Thoracic aorta (tissue), 2 donors: ENCODE data around the gene HLA-DQA1. TPM values are rescaled to one million over a fixed set of nuclear protein-coding genes. Genes with fewer than 3 reads are reported as not detected.
"Not testable (repeated sequence)": the region's sequence is repeated elsewhere in the genome, so short reads cannot be mapped to it uniquely, and the experiment has no call there.

Experiments used
- ATAC-seq: fragments of 150-250 bp; one replicate; pipeline ENCODE4 v1.8.0; 2017; ENCODE audit warnings: low read depth; ENCODE audit not compliant: insufficient number of reproducible peaks, low FRiP score
- DNase-seq: peaks from one replicate; pipeline ENCODE4 v3.0.0-alpha.2; 2020; ENCODE audit warnings: low spot score
- H3K27ac ChIP-seq, 2 donors: fragments of 200-600 bp; sonication (generic); 1 replicate in 1 of 2; 2 replicates in 1 of 2; pipeline ENCODE4 v1.5.1; 2016; ENCODE audit warnings: mild to moderate bottlenecking in 2 of 2, moderate library complexity in 2 of 2
- H3K27me3 ChIP-seq: fragments of 200-600 bp; sonication (generic); replicated peaks from 2 replicates; pipeline ENCODE4 v1.6.0; 2016; ENCODE audit warnings: mild to moderate bottlenecking; ENCODE audit not compliant: insufficient read depth
- H3K36me3 ChIP-seq: fragments of 200-600 bp; sonication (generic); one replicate; pipeline ENCODE4 v1.5.1; 2016
- H3K4me1 ChIP-seq, 2 donors: fragments of 200-600 bp; sonication (generic); 1 replicate in 1 of 2; 2 replicates in 1 of 2; pipeline versions ENCODE4 v1.5.1 to v1.6.0; 2016; ENCODE audit warnings: low read depth in 2 of 2, mild to moderate bottlenecking in 1 of 2; ENCODE audit not compliant: control insufficient read depth in 1 of 2
- H3K4me3 ChIP-seq: fragments of 200-600 bp; sonication (generic); 2 replicates; pipeline ENCODE4 v1.5.1; 2016; ENCODE audit warnings: mild to moderate bottlenecking
- H3K9me3 ChIP-seq: fragments of 200-600 bp; sonication (generic); 2 replicates; pipeline ENCODE4 v1.5.1; 2016
- CTCF ChIP-seq: fragments of 200-600 bp; sonication (generic); IDR thresholded peaks from one replicate; pipeline ENCODE4 v1.5.1; 2019; ENCODE audit warnings: antibody characterized with exemption
- total RNA-seq, 2 donors: library from RNA; depleted of rRNA; stranded (reverse); fragments of >200 nt; gene quantifications; one replicate each; pipeline versions ENCODE4 v1.1.0 to v1.2.3, GENCODE V29; 2016

HLA-DQA1 gene
- 10 to 100 TPM in 1 of 2 donors, 1 to 10 TPM in 1; 4.5 to 24.4 TPM for total RNA-seq

DNA sequence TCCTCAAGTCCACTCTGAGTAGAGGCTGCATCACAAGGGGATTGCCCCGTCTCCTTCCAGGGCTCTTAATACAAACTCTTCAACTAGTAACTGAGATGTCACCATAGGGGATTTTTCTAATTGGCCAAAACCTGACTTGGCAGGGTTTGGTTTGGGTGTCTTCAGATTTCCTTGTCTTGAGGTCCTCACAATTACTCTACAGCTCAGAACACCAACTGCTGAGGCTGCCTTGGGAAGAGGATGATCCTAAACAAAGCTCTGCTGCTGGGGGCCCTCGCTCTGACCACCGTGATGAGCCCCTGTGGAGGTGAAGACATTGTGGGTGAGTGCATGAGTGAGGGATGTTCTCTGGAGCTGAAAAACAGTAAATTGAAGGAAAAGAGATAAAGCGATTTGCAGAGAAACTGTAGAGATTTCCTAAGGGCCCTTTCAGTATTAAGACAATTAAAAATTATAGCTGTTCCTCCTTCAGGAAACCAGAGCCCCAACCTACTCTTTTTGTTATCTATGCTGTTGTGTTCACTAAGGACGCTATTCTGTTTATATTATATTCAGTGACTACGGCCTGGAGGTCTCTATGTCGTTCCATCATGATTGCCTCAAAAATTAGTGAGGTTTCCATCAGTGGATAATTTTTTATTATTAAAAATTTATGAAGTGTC, at the start of gene HLA-DQA1:
HLA-DQA1 (plus strand) TSS at position 188 of the 662 bp plus-strand sequence; CDS start at position 241, 53 bp downstream.
- H3K4me3 ChIP-seq, result no peak within 1 kb of the TSS
- no peak for DNase-seq

DNA sequence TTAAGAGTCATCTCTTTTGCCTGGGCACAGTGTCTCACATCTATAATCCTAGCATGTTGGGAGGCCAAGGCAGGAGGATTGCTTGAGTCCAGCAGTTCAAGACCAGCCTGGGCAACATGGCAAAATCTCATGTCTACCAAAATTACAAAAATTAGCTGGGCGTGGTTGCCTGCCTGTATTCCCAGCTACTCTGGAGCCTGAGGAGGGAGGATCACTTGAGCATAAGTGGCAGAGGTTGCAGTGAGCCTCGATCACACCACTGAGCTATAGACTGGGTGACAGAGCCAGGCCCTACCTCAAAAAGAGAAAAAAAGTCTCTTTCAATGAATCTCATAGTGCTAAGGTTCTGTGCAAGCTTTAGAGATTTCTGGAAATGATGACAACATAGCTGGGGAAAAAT, 49.0 kb upstream of the HLA-DQA1 start:
- DNase-seq (no peak), ATAC-seq (no peak)
- Histone ChIP-seq H3K9me3 (no peaks in the 10 kb centered on the region), H3K36me3 (no peaks in the 10 kb centered on the region), H3K4me1 (no peaks in the 10 kb centered on the region), H3K27me3 (no peaks in the 10 kb centered on the region), H3K4me3 (no peak overlapping the region), H3K27ac (no peak overlapping the region)
- TF ChIP-seq CTCF, result no peak

More for the DNA sequence above, at the start of gene HLA-DQA1:
- TF ChIP-seq CTCF, result no peak
- Histone ChIP-seq H3K27me3 (no peaks in the 10 kb centered on the region), H3K27ac (no peak within 1 kb of the TSS), H3K36me3 (no peaks in the 10 kb centered on the region), H3K9me3 (no peaks in the 10 kb centered on the region), H3K4me1 (no peaks in the 10 kb centered on the region)
- no peak for ATAC-seq

GRCh38 chr6:32589596-32590449, 47.4 kb upstream of the HLA-DQA1 start, which contains the start of gene HLA-DRB1:
Gene HLA-DRB1 (minus strand): TSS chr6:32589848. CDS start chr6:32589742, 106 bp downstream.
- Histone ChIP-seq H3K27ac (no peak within 1 kb of the TSS), H3K4me1 (no peaks in the 10 kb centered on the region), H3K27me3 (no peaks in the 10 kb centered on the region), H3K9me3 (no peaks in the 10 kb centered on the region), H3K36me3 (no peaks in the 10 kb centered on the region), H3K4me3 (no peak within 1 kb of the TSS)
- TF ChIP-seq CTCF, result no peak
- no peak for DNase-seq
- ATAC-seq, result peak; percentile 95

DNA sequence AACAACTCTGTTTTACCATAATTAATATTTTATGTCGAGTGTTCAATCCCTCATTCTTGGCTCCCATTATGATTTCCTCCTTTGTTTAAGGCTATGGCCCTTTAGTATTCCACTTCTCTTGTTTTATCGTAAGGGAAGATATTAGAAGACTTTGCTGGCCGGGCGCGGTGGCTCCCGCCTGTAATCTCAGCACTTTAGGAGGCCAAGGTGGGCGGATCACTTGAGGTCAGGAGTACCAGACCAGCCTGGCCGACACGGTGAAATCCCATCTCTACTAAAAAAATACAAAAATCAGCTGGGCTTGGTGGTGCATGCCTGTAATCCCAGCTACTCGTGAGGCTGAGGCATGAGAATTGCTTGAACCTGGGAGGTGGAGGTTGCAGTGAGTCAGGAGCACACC, 46.5 kb upstream of the HLA-DQA1 start:
- not testable (repeated sequence) for H3K27ac ChIP-seq, H3K4me1 ChIP-seq, DNase-seq, H3K27me3 ChIP-seq, ATAC-seq, H3K36me3 ChIP-seq, H3K9me3 ChIP-seq, H3K4me3 ChIP-seq

GRCh38 chr6:32597024-32597423, 40.2 kb upstream of the HLA-DQA1 start:
- ATAC-seq, result no peak
- Histone ChIP-seq H3K9me3 (no peaks in the 10 kb centered on the region), H3K27ac (no peak overlapping the region), H3K4me1 (no peaks in the 10 kb centered on the region), H3K27me3 (no peaks in the 10 kb centered on the region), H3K36me3 (no peaks in the 10 kb centered on the region), H3K4me3 (no peak overlapping the region)
- no peak for DNase-seq
- no peak for TF ChIP-seq CTCF
